Tibial artery (tissue), 4 donors: ENCODE results near the gene TOMM40.
A peak's percentile ranks its signal among the peaks of the same experiment; 100 is the strongest.
"Not testable (repeated sequence)": the region's sequence is repeated elsewhere in the genome, so short reads cannot be mapped to it uniquely, and the experiment has no call there.

ENCODE experiments used
- DNase-seq, 2 donors: peaks; one replicate each; pipeline ENCODE4 v3.0.0-alpha.2; 2019
- H3K27ac ChIP-seq, 2 donors: fragments of 200-600 bp; sonication (generic) in 1 of 2; 1 replicate in 1 of 2; 2 replicates in 1 of 2; pipeline ENCODE4 v1.5.1; 2018 to 2019; ENCODE audit warnings: mild to moderate bottlenecking in 1 of 2
- H3K27me3 ChIP-seq, 2 donors: fragments of 200-600 bp; sonication (generic) in 1 of 2; one replicate each; pipeline versions ENCODE4 v1.5.1 to v1.6.0; 2016 to 2019
- H3K36me3 ChIP-seq, 3 donors: fragments of 200-600 bp; sonication (generic) in 2 of 3; one replicate each; pipeline ENCODE4 v1.5.1; 2016 to 2019; ENCODE audit warnings: mild to moderate bottlenecking in 2 of 3
- H3K4me1 ChIP-seq, 4 donors: fragments of 200-600 bp; sonication (generic) in 2 of 4; 1 replicate in 3 of 4; 2 replicates in 1 of 4; pipeline ENCODE4 v1.5.1; 2016 to 2019
- H3K4me3 ChIP-seq, 2 donors: fragments of 200-600 bp; sonication (generic) in 1 of 2; 1 replicate in 1 of 2; 2 replicates in 1 of 2; pipeline ENCODE4 v1.5.1; 2018 to 2019; ENCODE audit warnings: mild to moderate bottlenecking in 2 of 2
- H3K9me3 ChIP-seq, 3 donors: fragments of 200-600 bp; sonication (generic) in 1 of 3; one replicate each; pipeline ENCODE4 v1.5.1; 2016 to 2019
- CTCF ChIP-seq, 2 experiments: fragments of 200-600 bp in 1 of 2; fragments of 450-650 bp in 1 of 2; IDR thresholded peaks; one replicate each; pipeline ENCODE4 v1.5.1; 2017 to 2019; ENCODE audit warnings: antibody characterized with exemption in 2 of 2, mild to moderate bottlenecking in 1 of 2, moderate library complexity in 1 of 2
- intact Hi-C: fragments of 100-400 bp; cut with DNase I; formaldehyde crosslinking; loops from one replicate; pipeline ENCODE4 v1.15.0; 2023; ENCODE audit warnings: low total_unique reads

TOMM40 gene

GRCh38 chr19:44925114-44925891 is 34.2 kb downstream of the TOMM40 start:
- no peak overlapping the region for H3K27ac ChIP-seq
- H3K4me3 ChIP-seq, result no peak overlapping the region
- no peaks in the 10 kb centered on the region for H3K36me3 ChIP-seq
- intact Hi-C loops, result no loop called here
- no peaks in the 10 kb centered on the region for H3K9me3 ChIP-seq
- peak; percentile 83 to 89 for DNase-seq
- peaks cover 0 to 10% (median 4%) of the 10 kb centered on the region in 4 donors for H3K4me1 ChIP-seq
- TF ChIP-seq CTCF (IDR thresholded peaks at IDR 0.05), result no peak
- H3K27me3 ChIP-seq, result peaks cover 0 to 23% of the 10 kb centered on the region in 2 donors

- intact Hi-C loops, H3K9me3 ChIP-seq, H3K36me3 ChIP-seq, H3K27ac ChIP-seq, DNase-seq: not testable (repeated sequence)
- Histone ChIP-seq H3K27me3 (peaks cover 0 to 23% of the 10 kb centered on the region in 2 donors), H3K4me3 (peak overlapping the region in 1 of 2 donors; percentile 32), H3K4me1 (peaks cover 0 to 10% (median 4%) of the 10 kb centered on the region in 4 donors)
Measured at GRCh38 chr19:44926245-44927077, 35.4 kb downstream of the TOMM40 start.

- H3K36me3 ChIP-seq, result no peaks in the 10 kb centered on the region
- H3K27me3 ChIP-seq, result peaks cover 0 to 23% of the 10 kb centered on the region in 2 donors
- DNase-seq, result no peak
- no peak for TF ChIP-seq CTCF (IDR thresholded peaks at IDR 0.05)
- H3K4me3 ChIP-seq, result no peak overlapping the region
- H3K27ac ChIP-seq, result no peak overlapping the region
- intact Hi-C loops, result no loop called here
- peaks cover 0 to 10% (median 4%) of the 10 kb centered on the region in 4 donors for H3K4me1 ChIP-seq
- H3K9me3 ChIP-seq, result no peaks in the 10 kb centered on the region
Measured at GRCh38 chr19:44927746-44928145, 36.7 kb downstream of the TOMM40 start.

GRCh38 chr19:44930088-44930487 is 39.0 kb downstream of the TOMM40 start:
- DNase-seq, result no peak
- Histone ChIP-seq H3K27me3 (peaks cover 0 to 20% of the 10 kb centered on the region in 2 donors), H3K9me3 (no peaks in the 10 kb centered on the region), H3K27ac (no peak overlapping the region), H3K36me3 (no peaks in the 10 kb centered on the region), H3K4me1 (peaks cover 0 to 10% (median 4%) of the 10 kb centered on the region in 4 donors), H3K4me3 (no peak overlapping the region)
- intact Hi-C loops, result no loop called here
- TF ChIP-seq CTCF (IDR thresholded peaks at IDR 0.05), result no peak

- Histone ChIP-seq H3K4me1 (peaks cover 0 to 9% (median 4%) of the 10 kb centered on the region in 4 donors), H3K9me3 (no peaks in the 10 kb centered on the region), H3K27ac (no peak overlapping the region), H3K36me3 (no peaks in the 10 kb centered on the region), H3K27me3 (peaks cover 0 to 7% of the 10 kb centered on the region in 2 donors), H3K4me3 (no peak overlapping the region)
- no peak for DNase-seq
- no peak for TF ChIP-seq CTCF (IDR thresholded peaks at IDR 0.05)
- intact Hi-C loops, result no loop called here
Measured at GRCh38 chr19:44931541-44931940, 40.5 kb downstream of the TOMM40 start.

GRCh38 chr19:44939668-44940067 is 48.6 kb downstream of the TOMM40 start:
- Histone ChIP-seq H3K27ac (no peak overlapping the region), H3K4me3 (no peak overlapping the region), H3K27me3 (no peaks in the 10 kb centered on the region), H3K9me3 (no peaks in the 10 kb centered on the region), H3K4me1 (no peaks in the 10 kb centered on the region), H3K36me3 (no peaks in the 10 kb centered on the region)
- TF ChIP-seq CTCF (IDR thresholded peaks at IDR 0.05), result no peak
- intact Hi-C loops, result no loop called here
- no peak for DNase-seq
